PFSK-1 (cell line): ENCODE data around the gene ASCC1.

Experiments used
- FOXP2 ChIP-seq: optimal IDR thresholded peaks from 2 replicates; pipeline ENCODE3; 2011; ENCODE audit warnings: borderline replicate concordance, control low read depth, inconsistent platforms; ENCODE audit not compliant: insufficient read depth; ENCODE audit errors: extremely low read length, extremely low read depth
- POLR2AphosphoS5 ChIP-seq: IDR thresholded peaks from 2 replicates; pipeline ENCODE4 v1.6.1; 2012; ENCODE audit warnings: low read depth, mild to moderate bottlenecking, control low read depth, low read length, moderate library complexity
- REST ChIP-seq, 2 experiments: IDR thresholded peaks; 2 replicates each; pipeline versions ENCODE4 v1.6.1 to v1.8.0; 2011 to 2012; ENCODE audit warnings: low read depth in 2 of 2, low read length in 2 of 2, control low read depth in 1 of 2, inconsistent platforms in 1 of 2, mild to moderate bottlenecking in 1 of 2, moderate library complexity in 1 of 2; ENCODE audit not compliant: insufficient read depth in 1 of 2
- TAF1 ChIP-seq: IDR thresholded peaks from 2 replicates; pipeline ENCODE4 v1.6.1; 2012; ENCODE audit warnings: low read length, control low read depth, borderline replicate concordance; ENCODE audit not compliant: insufficient read depth

GRCh38 chr10:72061930-72062329 is 154.1 kb downstream of the ASCC1 start:
- TF ChIP-seq FOXP2, result no peak
- no peak for TF ChIP-seq REST (IDR thresholded peaks at IDR 0.05; ENCODE audit: insufficient read depth in 1 of 2, low read depth in 2 of 2, low read length in 2 of 2)
- no peak for TF ChIP-seq POLR2AphosphoS5
- TF ChIP-seq TAF1, result no peak
